ENCODE measurements around the gene CFAP90.

The CFAP90 gene

DNA sequence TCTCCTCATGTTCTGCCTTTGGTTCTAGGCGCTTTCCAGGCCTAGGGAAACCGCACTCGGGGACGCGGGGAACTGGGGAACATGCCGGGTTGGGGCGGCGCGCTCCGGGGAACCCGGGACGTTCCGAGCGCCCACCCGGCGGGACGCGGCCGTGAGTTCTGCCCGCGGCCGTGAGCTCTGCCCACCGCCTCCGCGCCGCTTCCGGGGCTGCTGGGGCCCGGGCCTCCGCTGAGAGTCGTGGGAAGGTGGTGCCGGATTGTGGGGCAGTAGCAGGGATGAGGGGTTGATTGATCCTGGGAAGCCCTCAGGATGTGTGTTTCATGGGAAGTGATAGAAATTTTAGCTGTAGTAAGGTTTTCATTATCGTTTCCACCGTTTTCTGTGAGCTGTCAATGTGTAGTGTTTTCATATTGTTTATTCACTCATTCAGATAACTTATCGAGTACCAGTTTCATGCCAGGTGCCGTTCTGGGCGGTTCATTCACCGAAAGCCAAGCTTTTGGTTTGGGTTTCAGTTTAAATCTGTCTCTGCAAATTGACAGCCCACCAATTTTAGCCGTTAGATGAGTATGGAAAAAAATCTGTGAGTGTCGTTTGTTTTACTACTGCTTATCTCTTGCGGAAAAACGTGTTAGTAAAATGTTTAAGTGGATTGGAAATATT is 18.7 kb upstream of the CFAP90 start:
- peak in 1 of 2 donors; percentile 14 for DNase-seq (ENCODE audit: low read depth in 2 of 2)
- H3K4me3 ChIP-seq (replicated peaks in 1 of 2; ENCODE audit: low read depth in 2 of 2, low read length in 2 of 2): peak overlapping the region; percentile 81 to 91
- TF ChIP-seq CTCF (IDR thresholded peaks at IDR 0.05; ENCODE audit: low read depth, low read length): no peak

DNA sequence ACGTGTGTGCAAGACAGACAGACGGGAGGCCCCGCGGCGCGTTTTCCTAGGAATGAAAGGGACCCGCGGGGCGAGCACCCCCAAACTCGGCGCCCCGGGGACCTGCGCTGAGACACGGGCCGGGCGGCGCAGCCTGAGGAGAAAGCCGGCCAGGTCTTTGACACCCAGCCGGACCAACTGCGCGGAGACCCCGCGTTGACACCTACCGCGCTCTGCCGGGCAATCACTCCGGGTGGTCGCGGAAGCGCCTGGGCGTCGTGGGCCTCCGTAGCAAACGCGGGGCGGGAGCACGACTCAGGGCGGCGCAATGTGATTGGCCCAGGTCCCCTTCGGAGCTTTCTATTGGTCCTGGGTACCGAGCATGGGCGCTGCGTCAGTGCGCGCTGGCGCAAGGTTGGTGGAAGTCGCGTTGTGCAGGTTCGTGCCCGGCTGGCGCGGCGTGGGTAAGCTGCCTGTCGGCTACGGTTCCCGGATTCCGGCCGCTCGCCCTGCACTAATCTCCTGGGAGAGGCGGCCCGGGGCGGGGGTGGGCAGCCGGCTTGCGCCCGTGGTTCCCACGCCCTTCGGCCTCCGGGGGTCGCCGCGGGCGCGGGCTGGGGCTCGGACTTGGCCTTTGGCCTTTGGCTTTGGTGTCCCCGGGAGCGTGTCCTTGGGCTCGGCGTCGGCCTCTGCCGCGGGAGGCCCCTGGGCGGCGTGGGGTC is 18.0 kb upstream of the CFAP90 start, which contains the start of the genes FASTKD3 and MTRR:
TSS of gene FASTKD3 (minus strand) at position 259 of the 701 bp plus-strand sequence. CDS start 948 bp downstream, outside the sequence.
TSS of gene MTRR (plus strand) at position 376 of the 701 bp plus-strand sequence. CDS start 1,647 bp downstream, outside the sequence.
- peak; percentile 92 to 93 for DNase-seq (ENCODE audit: low read depth in 2 of 2)
- no peak for TF ChIP-seq CTCF (IDR thresholded peaks at IDR 0.05; ENCODE audit: low read depth, low read length)
- H3K4me3 ChIP-seq (replicated peaks in 1 of 2; ENCODE audit: low read depth in 2 of 2, low read length in 2 of 2): peak within 1 kb of the TSS; percentile 81 to 91

- H3K4me3 ChIP-seq (replicated peaks in 1 of 2; ENCODE audit: low read depth in 2 of 2, low read length in 2 of 2): peak overlapping the region; percentile 81 to 91
- TF ChIP-seq CTCF (IDR thresholded peaks at IDR 0.05; ENCODE audit: low read depth, low read length): no peak
- DNase-seq (ENCODE audit: low read depth in 2 of 2): peak in 1 of 2 donors; percentile 13
These were observed 17.5 kb upstream of the CFAP90 start for GRCh38 chr5:7868427-7868772.

GRCh38 chr5:7867260-7867659 is 16.3 kb upstream of the CFAP90 start:
- TF ChIP-seq CTCF (IDR thresholded peaks at IDR 0.05; ENCODE audit: low read depth, low read length): no peak
- no peak overlapping the region for H3K4me3 ChIP-seq (replicated peaks in 1 of 2; ENCODE audit: low read depth in 2 of 2, low read length in 2 of 2)
- DNase-seq (ENCODE audit: low read depth in 2 of 2): no peak

DNA sequence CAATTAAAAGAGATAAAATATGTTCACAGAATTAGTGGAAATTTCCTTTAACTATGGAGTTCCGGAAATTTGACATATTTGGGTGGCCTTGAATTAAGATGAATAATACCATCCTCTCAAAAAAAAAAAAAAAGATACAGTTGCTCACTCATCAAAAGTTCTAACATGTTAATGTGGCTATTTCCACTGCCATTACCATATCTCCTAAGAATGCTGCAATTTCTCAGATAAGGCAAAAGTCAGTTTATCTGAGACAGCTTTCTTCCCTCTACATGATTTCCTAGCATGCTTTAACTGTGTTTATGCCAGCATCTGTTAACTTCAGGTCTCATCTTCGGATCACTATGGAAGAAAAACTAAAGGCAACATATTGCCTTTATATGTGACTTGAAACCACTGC is 15.3 kb upstream of the CFAP90 start:
- no peak for TF ChIP-seq CTCF (IDR thresholded peaks at IDR 0.05; ENCODE audit: low read depth, low read length)
- no peak overlapping the region for H3K4me3 ChIP-seq (replicated peaks in 1 of 2; ENCODE audit: low read depth in 2 of 2, low read length in 2 of 2)
- no peak for DNase-seq (ENCODE audit: low read depth in 2 of 2)

- DNase-seq (ENCODE audit: low read depth in 2 of 2): no peak
- no peak for TF ChIP-seq CTCF (IDR thresholded peaks at IDR 0.05; ENCODE audit: low read depth, low read length)
- H3K4me3 ChIP-seq (replicated peaks in 1 of 2; ENCODE audit: low read depth in 2 of 2, low read length in 2 of 2): no peak overlapping the region
These were observed 7.1 kb upstream of the CFAP90 start for GRCh38 chr5:7857926-7858632.

All from cardiac fibroblast (primary cell).